ENCODE results near the gene SLC25A21.

Gene SLC25A21

DNA sequence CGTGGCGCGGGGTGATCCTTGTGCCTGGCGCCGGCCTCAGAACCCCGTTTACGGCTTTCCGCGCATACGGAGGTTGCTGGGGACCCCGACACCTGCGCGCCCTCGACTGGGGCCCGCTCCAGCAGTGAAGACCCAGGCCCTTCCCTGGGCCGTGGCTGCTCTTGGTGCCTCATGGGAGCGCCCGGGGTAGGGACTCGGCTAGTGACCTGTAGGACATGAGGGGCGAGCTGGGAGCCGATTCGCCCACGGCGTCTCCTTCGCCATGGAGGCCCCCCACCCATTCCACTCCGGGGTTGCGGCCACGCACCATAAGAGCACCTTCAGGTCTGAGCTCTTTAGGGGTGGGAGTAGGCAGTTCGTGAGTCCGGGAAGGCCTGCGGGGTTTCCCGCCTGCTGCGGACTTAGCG is 525.0 kb downstream of the SLC25A21 start:
- DNase-seq (ENCODE audit: low spot score), result no peak
- TF ChIP-seq, protein P1, sequence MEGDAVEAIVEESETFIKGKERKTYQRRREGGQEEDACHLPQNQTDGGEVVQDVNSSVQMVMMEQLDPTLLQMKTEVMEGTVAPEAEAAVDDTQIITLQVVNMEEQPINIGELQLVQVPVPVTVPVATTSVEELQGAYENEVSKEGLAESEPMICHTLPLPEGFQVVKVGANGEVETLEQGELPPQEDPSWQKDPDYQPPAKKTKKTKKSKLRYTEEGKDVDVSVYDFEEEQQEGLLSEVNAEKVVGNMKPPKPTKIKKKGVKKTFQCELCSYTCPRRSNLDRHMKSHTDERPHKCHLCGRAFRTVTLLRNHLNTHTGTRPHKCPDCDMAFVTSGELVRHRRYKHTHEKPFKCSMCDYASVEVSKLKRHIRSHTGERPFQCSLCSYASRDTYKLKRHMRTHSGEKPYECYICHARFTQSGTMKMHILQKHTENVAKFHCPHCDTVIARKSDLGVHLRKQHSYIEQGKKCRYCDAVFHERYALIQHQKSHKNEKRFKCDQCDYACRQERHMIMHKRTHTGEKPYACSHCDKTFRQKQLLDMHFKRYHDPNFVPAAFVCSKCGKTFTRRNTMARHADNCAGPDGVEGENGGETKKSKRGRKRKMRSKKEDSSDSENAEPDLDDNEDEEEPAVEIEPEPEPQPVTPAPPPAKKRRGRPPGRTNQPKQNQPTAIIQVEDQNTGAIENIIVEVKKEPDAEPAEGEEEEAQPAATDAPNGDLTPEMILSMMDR (IDR thresholded peaks at IDR 0.05; ENCODE audit: extremely low read depth, missing control alignments), result no peak

DNA sequence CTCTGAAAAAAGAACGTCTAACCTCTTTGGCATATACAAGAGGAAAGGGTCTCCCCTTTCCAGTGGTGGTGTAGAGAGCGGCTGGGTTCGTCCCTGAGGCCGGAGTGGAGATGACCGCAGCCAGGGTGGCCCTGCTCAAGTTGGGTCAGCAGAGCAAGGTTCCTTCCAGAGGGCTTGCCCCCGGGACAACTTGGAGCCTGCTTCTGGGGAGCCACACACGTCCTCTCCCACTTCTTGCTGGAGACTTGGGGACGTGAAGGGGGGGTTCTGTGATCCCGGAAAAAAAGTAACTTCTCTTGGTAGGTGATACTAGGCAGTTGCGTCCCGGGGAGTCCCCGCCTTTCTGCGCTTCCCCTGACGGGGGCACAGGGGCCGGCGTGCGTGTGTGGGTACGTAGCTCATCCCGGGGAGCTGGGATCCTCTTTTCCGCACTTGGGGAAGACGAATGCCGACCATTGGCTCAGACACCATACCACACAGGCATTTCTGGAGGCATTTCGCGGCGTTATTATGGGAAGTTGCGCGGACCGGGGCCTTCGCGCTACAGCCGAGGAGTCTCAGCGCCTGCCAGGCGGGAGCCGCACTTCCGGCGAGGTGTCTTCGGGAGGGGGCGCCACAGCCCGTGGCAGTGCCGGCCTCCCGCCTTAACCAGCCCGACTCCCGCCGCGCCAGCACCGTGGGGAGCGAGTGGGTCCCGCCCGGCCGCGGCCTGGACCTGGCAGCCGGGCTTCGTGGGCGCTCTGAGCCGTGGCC is 525.6 kb downstream of the SLC25A21 start:
- TF ChIP-seq, protein P1 (IDR thresholded peaks at IDR 0.05; ENCODE audit: extremely low read depth, missing control alignments), result no peak
- DNase-seq (ENCODE audit: low spot score), result no peak

DNA sequence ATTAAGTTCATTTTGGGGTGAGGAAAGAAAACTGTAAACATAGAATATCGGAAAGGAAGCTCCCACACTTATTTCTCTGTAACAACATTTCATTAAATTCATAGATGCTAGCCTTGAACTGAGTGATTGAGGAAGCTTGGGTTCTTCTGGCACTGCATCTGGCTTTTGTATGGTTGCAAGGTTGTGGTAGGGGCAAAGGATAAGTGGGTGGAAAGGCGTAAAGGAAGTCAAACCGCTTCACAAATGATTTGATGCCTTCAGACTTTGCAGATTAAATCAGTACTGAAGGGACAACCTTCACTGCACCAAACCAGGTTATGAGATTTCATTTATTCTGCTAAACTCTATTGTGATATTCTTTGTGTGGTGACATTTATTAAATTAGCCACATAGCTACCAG is 538.8 kb downstream of the SLC25A21 start:
- DNase-seq (ENCODE audit: low spot score), result no peak
- TF ChIP-seq, protein P1 (IDR thresholded peaks at IDR 0.05; ENCODE audit: extremely low read depth, missing control alignments), result no peak

Data from GM20000 (cell line).